Psoas muscle (tissue), 8 donors: ENCODE measurements around the gene TMEM53. TPM values are rescaled to one million over a fixed set of nuclear protein-coding genes. Genes with fewer than 3 reads are reported as not detected.
A peak's percentile ranks its signal among the peaks of the same experiment; 100 is the strongest.

Source experiments
- ATAC-seq, 4 donors: fragments of 200-7000 bp; cut with Tn5 transposase; one replicate each; pipeline ENCODE4 v1.9.1; 2020; ENCODE audit warnings: moderate library complexity in 3 of 4, mild to moderate bottlenecking in 2 of 4
- DNase-seq, 2 donors: peaks; one replicate each; pipeline ENCODE4 v3.0.0-alpha.2; 2020
- H3K27ac ChIP-seq: fragments of 200-600 bp; one replicate; pipeline ENCODE4 v1.8.0; 2022
- H3K27me3 ChIP-seq, 3 donors: fragments of 200-600 bp in 1 of 3; one replicate each; pipeline versions ENCODE4 v1.6.1 to v1.8.0; 2013 to 2022; ENCODE audit warnings: low read length in 2 of 3, mild to moderate bottlenecking in 2 of 3, moderate library complexity in 1 of 3; ENCODE audit not compliant: insufficient read depth in 3 of 3
- H3K36me3 ChIP-seq, 2 donors: fragments of 200-600 bp in 1 of 2; one replicate each; pipeline versions ENCODE4 v1.6.1 to v1.8.0; 2013 to 2022; ENCODE audit warnings: low read depth in 1 of 2, mild to moderate bottlenecking in 1 of 2, moderate library complexity in 1 of 2; ENCODE audit not compliant: insufficient read depth in 1 of 2
- H3K4me1 ChIP-seq: fragments of 200-600 bp; one replicate; pipeline ENCODE4 v1.8.0; 2022
- H3K4me3 ChIP-seq: fragments of 200-600 bp; one replicate; pipeline ENCODE4 v1.8.0; 2022; ENCODE audit warnings: mild to moderate bottlenecking
- H3K9me3 ChIP-seq: fragments of 200-600 bp; one replicate; pipeline ENCODE4 v1.8.0; 2022
- WGBS, 3 donors: extraction: QIAGEN DNeasy Blood & Tissue Kit; methylation state at CpG; one replicate each; pipeline versions ENCODE4 v1.1.6 to v1.1.7; 2013; 5-methylcytosine and 5-hydroxymethylcytosine counted together
- intact Hi-C, 2 donors: fragments of 100-400 bp; cut with DNase I; formaldehyde crosslinking; loops; one replicate each; pipeline versions ENCODE4 v1.11.0 to v1.14.2; 2022
- polyA plus RNA-seq, 3 donors: library from polyadenylated mRNA; stranded (reverse); fragments of 200-250 nt; gene quantifications; one replicate each; pipeline ENCODE4 v1.2.3, GENCODE V29; 2013
- total RNA-seq, 4 donors: library from RNA; stranded (reverse); fragmentation: NEBNext Ultra II Directional in 2 of 4; extraction: Animal tissue kit (Norgen Biotek cat#: 25700) in 2 of 4; gene quantifications; one replicate each; pipeline versions ENCODE4 v1.2.1 to v1.2.4, GENCODE V29; 2021 to 2023
- TF ChIP-seq, protein P1 (sequence below): fragments of 200-600 bp; IDR thresholded peaks from one replicate; pipeline ENCODE4 v1.8.0; 2022; ENCODE audit warnings: antibody characterized with exemption
- donor health status: healthy with polysubstance abuse.
- donor health status: DM: no; HTN: no; CAD: no; lungs with moderate emphysema.
- donor health status: Bipolar disorder and iron deficiency.
- donor health status: healthy.
- donor health status: DM: yes; HTN: yes; CAD: no.
- donor health status: DM: no; HTN: no; CAD: no.
- donor health status: DM: no; HTN: no; CAD: no.
- donor health status: DM: yes; HTN: yes; CAD: no.

The TMEM53 gene
- total and polyA plus RNA-seq, 7 donors: 2.4 to 7.7 (median 6.2) TPM

DNA sequence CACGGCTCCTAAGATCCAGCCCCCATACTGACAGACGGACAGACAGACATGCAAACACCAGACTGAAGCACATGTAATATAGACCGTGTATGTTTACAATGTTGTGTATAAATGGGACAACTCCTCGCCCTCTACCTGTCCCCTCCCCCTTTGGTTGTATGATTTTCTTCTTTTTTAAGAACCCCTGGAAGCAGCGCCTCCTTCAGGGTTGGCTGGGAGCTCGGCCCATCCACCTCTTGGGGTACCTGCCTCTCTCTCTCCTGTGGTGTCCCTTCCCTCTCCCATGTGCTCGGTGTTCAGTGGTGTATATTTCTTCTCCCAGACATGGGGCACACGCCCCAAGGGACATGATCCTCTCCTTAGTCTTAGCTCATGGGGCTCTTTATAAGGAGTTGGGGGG is 23.2 kb downstream of the TMEM53 start:
- peaks cover 3 to 55% of the 10 kb centered on the region in 2 donors for H3K36me3 ChIP-seq
- no peaks in the 10 kb centered on the region for H3K27me3 ChIP-seq
- DNase-seq (peak in 1 of 2 donors; percentile 28), ATAC-seq (no peak)
- 80 to 88% (median 84%) methylated on average over 8 of the region's 8 CpGs for WGBS, 3 donors
- TF ChIP-seq, protein P1, sequence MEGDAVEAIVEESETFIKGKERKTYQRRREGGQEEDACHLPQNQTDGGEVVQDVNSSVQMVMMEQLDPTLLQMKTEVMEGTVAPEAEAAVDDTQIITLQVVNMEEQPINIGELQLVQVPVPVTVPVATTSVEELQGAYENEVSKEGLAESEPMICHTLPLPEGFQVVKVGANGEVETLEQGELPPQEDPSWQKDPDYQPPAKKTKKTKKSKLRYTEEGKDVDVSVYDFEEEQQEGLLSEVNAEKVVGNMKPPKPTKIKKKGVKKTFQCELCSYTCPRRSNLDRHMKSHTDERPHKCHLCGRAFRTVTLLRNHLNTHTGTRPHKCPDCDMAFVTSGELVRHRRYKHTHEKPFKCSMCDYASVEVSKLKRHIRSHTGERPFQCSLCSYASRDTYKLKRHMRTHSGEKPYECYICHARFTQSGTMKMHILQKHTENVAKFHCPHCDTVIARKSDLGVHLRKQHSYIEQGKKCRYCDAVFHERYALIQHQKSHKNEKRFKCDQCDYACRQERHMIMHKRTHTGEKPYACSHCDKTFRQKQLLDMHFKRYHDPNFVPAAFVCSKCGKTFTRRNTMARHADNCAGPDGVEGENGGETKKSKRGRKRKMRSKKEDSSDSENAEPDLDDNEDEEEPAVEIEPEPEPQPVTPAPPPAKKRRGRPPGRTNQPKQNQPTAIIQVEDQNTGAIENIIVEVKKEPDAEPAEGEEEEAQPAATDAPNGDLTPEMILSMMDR: no peak
- H3K4me3 ChIP-seq: no peak overlapping the region
- no peaks in the 10 kb centered on the region for H3K9me3 ChIP-seq
- H3K4me1 ChIP-seq: peaks cover 18% of the 10 kb centered on the region
- H3K27ac ChIP-seq: no peak overlapping the region
- intact Hi-C loops: loop anchor here in 1 of 2 donors (10.0 kb wide), 1 partner anchor 436 kb away; the partner anchor contains the start of gene DMAP1

DNA sequence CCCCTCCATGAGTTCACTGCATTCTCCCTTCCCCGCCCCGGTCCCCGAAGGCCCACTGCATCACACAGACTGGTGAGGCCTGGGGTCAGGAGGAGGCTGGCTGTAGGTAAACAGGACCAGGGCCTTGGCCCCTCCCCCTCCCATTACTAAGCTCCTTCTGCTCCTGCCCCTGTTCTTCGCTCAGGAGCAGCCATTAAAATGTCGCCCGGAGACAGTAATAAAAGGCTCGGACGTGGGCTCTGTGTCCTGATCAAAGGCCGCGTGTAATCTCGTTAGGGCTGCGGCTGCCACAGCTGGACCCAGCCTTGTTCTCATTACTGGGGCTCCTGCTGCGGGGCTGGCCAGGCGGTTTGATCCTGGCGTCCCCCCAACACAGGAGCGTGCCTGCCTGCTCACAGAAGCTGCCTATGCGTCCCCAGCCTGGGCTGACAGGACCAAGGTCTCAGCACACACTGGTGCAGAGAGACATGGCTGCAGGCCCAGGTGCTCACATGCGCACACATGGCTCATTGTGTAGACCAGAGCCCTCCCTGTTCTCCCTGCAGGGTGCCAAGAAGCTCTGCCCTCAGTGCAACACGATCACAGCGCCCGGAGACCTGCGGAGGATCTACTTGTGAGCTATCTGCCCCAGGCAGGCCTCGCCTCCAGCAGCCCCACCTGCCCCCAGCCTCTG is 24.0 kb downstream of the TMEM53 start:
- H3K27me3 ChIP-seq: no peaks in the 10 kb centered on the region
- H3K4me3 ChIP-seq: no peak overlapping the region
- TF ChIP-seq, protein P1: no peak
- ATAC-seq: peak; percentile 14 to 54 (median 48)
- H3K36me3 ChIP-seq: peaks cover 3 to 61% of the 10 kb centered on the region in 2 donors
- peak overlapping the region; percentile 46 for H3K27ac ChIP-seq
- peak in 1 of 2 donors; percentile 79 for DNase-seq
- peaks cover 23% of the 10 kb centered on the region for H3K4me1 ChIP-seq
- 43 to 56% (median 46%) methylated on average over 22 to 23 of the region's 23 CpGs for WGBS, 3 donors
- H3K9me3 ChIP-seq: no peaks in the 10 kb centered on the region
- intact Hi-C loops: loop anchor here in 1 of 2 donors (10.0 kb wide), 1 partner anchor 435 kb away; the partner anchor contains the start of gene DMAP1

DNA sequence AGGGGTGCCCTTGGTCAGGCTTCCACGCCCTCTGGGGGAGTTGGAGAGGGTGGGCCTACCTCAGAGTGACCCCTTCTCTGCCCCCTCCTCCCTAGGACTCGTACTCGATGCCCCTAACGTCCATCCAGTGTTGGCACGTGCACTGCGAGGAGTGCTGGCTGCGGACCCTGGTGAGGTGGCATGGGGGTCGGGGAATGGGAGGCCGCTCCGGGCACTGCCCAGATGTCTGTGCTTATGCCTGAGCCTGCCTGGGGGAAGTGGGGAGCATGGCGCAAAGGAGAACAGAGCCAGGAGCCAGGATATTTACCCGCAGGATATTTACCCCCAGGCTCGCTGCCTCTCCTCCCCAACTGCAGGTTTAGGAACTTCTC is 24.5 kb downstream of the TMEM53 start:
- intact Hi-C loops: loop anchor here in 1 of 2 donors (10.0 kb wide), 1 partner anchor 435 kb away; the partner anchor contains the start of gene DMAP1
- TF ChIP-seq, protein P1: no peak
- Histone ChIP-seq H3K27ac (peak overlapping the region; percentile 46), H3K4me3 (no peak overlapping the region), H3K36me3 (peaks cover 3 to 66% of the 10 kb centered on the region in 2 donors), H3K4me1 (peaks cover 28% of the 10 kb centered on the region), H3K9me3 (no peaks in the 10 kb centered on the region), H3K27me3 (no peaks in the 10 kb centered on the region)
- ATAC-seq (no peak), DNase-seq (peak in 1 of 2 donors; percentile 43)
- WGBS, 3 donors: 82 to 90% (median 87%) methylated on average over 13 of the region's 13 CpGs

DNA sequence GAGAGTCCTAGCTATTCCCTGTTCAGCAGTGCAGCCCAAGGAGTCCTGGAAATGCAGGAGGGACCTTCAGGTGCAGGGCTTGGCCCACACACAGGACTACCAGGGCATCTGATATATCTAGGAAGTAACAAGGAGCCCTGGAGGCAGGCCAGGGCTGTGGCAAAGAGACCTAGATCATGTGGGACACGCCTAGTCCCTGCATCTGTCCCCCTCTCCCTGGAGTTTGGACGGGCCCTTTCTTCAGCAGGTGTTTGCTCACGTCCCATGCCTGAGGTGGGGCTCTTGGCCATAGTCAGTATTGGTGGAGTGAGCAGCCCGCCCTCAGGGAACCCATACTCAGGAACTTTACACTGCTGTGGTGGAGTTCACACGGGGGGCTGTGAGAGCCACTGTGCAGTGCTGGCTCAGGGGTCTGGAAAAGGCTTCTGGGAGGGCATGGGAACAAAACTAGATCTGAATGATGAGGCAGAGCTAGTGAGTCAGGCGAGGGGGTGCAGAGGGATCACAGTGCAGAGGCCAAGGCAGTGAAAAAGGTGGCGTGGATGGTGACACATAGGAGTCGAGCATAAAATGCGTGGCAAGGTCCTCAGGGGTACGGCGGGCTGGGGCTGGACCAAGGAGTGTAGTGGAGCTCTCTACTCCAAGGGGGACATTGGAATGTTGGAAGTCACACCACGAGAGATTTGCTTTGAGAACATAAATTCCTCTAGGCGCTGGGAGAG is 25.6 kb downstream of the TMEM53 start:
- TF ChIP-seq, protein P1: no peak
- DNase-seq (peak in 1 of 2 donors; percentile 42), ATAC-seq (no peak)
- Histone ChIP-seq H3K27me3 (no peaks in the 10 kb centered on the region), H3K4me3 (no peak overlapping the region), H3K27ac (no peak overlapping the region), H3K36me3 (peaks cover 7 to 70% of the 10 kb centered on the region in 2 donors), H3K9me3 (no peaks in the 10 kb centered on the region), H3K4me1 (peaks cover 39% of the 10 kb centered on the region)
- WGBS, 3 donors: 73 to 84% (median 80%) methylated on average over 12 to 13 of the region's 13 CpGs
- intact Hi-C loops: no loop called here
